NCI-H2107 (cell line): Measurements from ENCODE around the gene C19orf85.
"Not testable (repeated sequence)": the region's sequence is repeated elsewhere in the genome, so short reads cannot be mapped to it uniquely, and the experiment has no call there.

Source experiments
- DNase-seq: peaks from one replicate; lab custom pipeline; 2025; lab: John Stamatoyannopoulos, UW

C19orf85 gene

DNA sequence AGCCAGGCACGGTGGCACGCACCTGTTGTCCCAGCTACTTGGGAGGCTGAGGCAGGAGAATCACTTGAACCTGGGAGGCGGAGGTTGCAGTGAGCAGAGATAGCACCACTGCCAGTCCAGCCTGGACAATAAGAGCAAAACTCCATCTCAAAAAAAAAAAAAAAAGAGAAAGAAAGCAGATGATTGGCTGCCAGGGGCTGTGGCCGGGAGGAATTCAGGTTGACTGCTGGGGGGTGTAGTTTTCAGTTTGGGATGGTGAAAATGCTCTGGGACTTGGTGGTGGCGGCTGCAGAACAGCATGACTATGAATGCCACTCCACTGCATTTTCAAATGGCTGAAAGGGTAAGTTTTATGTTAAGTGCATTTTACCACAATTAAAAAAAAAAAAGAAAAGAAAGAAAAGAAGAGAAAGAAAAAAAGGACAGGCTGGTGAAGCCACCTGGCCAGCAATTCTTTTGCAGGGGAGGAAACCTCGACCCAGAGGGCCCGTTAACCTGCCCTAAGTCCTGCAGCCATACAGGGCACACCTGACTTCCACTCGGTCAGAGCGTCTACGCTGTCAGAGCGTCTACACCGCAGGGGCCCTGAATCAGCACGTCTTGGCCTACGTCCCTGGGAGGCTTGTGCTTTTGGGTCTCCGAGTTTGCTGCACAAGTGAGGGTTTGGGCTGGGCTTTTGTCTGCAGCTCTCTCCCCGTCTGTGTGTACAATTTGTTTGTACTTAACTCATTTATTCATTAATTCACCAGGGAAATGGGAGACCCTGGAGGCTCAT lies 6.7 kb downstream of the C19orf85 start:
- no peak for DNase-seq

DNA sequence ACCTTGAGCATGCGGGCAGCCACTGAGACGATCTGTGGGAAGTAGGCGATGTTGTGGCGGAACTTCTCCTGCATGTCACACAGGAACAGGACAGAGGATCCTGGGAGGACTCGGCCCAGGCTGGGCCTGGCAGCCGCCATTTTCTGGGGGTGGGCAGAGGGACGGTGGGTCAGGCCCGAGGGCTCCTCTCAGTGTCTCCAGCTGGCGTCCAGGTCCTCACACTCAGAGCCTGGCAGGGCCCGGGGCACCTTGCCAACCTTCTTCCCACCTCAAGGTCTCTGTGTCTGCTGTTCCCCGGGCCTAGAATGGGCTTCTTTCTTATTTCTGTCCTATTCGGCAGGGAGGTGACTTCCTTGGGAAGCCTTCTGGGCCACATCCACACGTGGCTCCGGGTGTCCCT lies 8.2 kb downstream of the C19orf85 start:
- DNase-seq, result no peak

DNA sequence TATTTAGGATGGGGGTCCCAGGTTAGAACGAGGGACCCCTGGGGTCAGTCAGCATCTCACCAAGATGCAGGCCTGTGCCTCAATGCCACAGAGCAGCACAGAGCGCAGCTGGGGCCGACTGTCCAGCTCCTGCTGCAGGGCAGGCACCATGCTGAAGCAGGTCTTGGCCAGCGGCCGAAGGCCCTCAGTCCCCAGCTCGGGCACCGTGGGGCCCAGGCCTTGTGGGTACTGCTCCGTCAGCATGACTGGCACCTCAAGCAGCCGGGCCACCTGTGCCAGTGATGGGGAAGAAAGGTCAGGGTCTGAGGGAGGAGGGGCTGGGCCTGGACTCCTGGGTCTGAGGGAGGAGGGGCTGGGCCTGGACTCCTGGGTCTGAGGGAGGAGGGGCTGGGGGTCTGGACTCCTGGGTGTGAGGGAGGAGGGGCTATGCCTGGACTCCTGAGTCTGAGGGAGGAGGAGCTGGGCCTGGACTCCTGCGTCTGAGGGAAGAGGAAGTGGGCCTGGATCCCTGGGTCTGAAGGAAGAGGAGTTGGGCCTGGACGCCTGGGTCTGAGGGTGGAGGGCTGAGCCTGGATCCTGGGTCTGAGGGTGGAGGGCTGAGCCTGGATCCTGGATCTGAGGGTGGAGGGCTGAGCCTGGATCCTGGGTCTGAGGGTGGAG lies 8.8 kb downstream of the C19orf85 start:
- DNase-seq, result no peak

DNA sequence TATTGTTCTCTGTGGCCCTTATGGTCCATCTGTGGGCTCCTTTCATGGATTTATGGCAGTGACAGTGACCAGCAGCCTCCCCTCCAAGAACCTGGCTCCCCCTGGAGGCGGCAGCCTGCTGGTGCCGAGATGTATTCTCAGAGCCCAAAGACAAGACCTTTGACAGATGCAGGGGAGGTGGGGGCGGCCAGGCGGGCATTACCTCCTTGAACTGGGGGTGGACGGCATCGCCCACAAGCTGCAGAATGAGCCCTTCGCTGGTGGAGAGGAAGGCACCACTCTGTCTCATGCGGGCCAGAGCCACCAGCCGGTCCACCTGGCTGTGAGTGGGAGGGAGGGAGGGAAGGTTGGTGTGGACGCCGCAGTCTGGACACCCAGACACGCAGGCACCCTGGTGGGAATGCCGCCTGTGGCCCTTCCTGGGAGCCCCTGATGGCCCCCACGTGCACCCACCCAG lies 9.7 kb downstream of the C19orf85 start:
- no peak for DNase-seq

DNA sequence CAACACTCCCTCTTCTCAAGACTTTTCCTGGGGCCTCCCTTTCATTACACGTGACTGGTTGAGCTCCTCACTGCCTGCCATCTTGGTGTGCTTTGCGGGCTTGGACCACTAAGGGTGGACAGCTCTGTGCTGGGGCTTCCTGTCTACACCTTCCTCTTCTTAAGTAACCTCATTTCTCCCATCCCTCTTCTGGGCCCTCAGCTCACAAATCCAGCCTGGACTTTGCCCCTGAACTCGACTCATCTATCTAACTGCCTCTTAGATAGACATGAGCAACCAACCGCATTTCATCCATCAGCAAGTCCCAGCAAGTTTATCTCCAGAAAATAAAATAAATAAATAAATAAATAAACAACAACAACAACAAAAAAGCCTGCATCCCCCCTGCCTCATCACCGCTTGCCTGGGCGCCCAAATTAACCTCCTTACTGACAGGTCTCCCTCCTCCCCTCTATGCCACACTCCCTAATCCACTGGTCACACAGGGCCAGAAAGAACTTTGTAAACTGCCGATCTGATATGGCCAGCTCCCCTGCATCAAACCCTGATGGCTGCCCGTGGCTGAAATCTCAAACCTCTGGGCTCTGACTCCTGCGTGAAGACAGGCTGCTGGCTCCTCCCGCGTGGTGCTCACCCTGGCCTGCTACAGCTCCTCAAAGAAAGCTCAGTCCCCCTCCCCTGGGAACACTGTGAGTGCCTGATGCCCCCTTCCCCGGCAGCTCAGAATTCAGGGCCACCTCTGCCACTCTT lies 10.9 kb downstream of the C19orf85 start:
- DNase-seq, result no peak

DNA sequence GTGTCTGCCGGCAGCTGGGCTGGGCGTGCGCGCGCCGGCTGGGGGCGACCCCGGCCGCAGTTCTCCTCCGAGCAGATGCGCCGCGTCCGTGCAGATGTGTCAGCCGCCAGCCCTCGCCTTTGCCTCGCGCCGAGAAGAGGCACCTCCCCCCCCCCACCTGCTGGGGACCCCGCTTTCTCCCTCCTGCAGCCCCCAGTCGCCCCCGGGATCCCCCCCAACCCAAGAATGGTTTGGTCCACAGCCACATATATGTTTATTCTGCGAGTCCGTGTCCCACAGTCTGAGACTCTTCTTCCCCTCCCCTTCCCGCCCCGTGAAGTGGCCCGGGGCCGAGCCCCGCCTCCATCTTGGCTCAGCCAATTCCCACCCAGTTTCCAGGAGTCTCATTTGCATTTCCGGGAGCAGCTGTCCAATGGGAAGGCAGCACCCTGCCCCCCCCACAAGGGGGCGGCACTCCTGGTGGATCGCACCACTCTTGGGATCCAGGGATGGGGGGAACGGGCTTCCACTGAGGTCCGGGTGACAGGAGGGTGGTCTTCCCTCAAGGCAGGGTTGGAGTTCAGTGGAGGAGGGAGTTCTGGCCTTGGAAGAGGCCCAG lies 11.7 kb downstream of the C19orf85 start:
- DNase-seq, result no peak

DNA sequence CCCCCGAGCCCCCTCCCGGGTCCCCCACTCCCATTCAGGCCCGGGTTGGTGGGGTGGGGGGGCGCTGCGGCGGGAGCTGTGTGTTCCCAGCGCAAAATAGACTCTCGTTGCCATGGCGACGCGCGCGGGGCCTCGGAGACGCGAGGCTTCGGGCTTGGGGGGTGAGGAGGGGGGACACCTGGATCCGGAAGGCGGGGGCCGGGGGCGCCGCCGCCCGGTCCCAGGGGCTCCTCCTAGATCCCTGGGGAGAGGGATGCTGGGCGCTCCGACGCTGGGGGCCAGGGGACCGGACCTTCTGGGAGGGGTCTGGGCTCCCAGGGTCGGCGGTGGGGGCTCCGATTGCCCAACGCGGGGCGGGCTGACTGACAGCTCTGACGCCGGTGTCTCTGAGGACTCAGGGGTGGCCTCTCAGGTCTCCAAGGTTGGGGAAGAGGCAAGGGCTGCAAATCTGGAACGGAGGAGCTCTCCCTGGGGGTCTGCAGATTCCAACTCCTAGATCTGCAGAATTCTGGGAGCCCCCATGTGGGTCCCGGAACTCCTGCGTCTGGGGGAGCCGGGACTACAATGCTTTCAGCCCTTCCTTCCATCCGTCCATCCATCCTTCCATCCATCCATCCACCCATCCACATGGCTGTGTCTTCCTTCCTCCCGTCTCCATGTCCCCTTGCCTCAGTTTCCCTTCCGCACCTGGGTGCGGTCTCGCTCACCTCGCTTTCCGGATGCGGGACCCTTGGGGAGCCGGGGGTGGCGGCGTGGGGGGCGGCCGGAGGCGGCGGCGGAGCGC lies 12.4 kb downstream of the C19orf85 start:
- DNase-seq, result no peak

DNA sequence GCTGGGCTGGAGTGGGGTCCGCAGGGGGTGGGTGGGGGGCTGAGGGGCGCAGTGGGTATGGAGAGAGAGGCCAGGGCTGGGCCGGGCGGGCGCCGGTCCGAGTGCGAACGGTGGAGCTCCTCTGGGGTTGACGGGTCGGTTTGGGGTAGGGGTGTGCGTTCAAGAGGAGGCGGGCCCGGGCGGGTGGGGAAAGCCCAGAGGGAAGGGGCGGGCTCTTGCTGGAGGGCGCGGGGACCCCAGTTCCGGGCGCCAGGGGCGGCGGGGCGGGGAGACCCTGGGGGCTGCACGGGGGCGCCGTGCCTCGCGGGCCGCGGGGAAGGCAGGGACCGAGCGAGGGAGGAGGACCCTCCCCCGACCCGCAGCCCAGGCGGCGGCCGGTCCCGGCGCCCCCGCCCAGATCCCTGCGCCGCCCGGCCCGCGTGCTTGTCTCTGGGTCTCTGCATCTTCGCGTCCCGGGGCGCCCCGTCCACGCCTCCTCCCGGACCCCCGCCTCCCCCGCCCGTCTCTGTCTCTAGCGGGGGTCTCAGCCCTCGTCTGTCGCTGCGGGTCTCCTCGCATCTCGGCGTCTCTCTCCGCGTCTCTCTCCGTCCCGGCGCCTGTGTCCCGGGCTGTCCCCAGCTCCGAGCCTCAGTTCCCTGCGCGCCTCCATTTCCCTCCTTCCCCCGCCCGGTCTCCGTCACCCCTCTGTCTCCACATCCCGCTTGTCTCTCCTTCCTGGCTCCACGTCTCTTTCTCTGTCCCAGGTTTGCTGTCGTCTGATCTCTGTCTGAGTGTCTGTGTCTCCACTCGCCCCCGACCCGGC lies 13.2 kb downstream of the C19orf85 start:
- DNase-seq, result no peak

DNA sequence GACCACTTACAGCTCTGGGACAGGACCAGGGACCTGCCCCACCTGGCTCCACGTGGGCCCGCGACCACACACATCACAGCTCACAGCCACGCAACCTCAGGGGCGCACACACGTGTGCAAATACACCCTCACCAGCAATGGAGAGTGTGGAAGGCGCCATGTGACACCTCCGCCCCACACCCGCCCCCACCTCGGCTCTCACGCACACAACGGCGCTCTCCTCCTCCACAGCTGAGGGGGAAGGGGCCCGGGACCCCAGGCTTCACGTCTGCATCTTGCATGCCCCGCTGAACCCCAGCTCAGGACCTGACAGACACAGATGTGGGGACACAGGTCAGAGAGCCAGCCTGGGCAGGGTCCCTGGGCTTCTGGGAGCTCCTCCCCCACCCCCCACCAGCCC lies 15.1 kb downstream of the C19orf85 start:
- DNase-seq, result no peak

DNA sequence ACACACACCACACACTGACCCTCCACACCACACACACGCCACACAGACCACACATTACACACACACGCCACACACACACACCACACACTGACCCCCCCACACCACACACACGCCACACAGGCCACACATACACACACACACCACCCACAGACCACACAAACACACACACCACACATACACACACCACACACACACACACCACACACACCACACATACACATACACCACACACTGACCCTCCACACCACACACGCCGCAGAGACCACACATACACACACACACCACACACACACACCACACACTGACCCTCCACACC lies 16.4 kb downstream of the C19orf85 start:
- not testable (repeated sequence) for DNase-seq

DNA sequence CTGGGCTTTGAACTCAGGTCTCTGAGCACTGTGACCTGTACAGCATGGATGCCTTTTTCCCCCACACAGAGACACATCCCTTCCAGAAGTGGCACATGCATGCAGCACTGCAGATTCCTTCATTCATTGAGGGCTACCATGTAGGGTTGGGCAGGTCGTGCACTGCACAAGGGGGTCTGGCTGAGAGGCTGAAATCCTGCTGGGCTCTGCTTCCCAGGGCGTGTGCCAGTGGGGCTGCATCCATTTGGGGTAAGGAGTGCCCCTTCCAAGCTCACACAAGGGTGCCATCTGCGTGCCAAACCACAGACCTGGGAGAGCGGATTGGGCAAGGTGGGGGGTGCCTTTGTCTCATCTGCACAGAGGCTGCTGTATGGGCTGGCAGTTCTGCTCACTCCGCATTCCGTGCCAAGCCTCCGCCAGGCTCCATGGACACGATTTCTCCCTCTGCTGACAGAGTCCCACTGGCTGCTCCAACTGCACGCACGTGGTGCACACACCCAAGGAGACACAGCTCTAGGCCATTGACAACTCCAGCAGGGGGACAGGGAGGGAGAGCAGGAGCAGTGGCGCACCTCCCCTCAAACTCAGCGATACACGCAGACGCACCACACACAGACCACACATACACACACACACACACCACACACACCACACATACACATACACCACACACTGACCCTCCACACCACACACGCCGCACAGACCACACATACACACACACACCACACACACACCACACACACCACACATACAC lies 17.0 kb downstream of the C19orf85 start:
- DNase-seq, result peak; percentile 65

DNA sequence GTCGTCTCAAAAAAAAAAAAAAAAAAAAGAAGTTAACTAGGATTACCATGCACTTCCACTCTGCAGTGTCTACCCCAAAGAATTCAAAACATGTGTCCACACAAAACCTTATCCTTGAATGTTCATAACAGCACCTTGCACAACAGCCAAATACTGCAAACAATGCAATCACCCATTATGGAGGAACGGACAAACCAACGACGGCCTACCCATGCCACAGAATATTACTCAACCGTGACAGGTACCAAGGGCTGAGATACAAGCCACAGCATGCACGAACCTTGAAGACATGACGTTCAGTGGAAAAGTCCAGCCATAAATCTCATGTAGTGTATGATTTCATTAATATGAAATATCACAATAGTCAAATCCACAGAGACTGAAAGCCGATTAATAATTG lies 18.5 kb downstream of the C19orf85 start:
- no peak for DNase-seq

DNA sequence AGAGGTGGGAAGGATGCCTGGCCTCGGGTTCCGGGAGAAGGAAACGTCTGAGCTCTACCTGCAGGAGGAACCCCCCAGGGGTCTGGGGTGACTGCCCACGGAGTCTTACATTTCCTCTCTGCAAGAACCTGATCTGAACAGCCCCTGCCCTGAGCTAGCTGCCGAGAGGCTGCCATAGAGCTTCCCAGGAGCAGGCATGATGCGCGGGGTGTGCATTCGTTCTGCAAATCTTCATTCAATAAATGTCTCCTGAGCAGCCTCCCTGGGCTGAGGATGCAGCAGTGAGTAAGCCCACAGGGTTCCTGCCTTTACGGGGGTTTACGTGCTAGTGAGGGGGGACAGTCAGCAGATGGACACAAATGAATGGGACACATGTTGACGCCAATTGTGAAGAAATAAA lies 19.9 kb downstream of the C19orf85 start:
- DNase-seq, result no peak

DNA sequence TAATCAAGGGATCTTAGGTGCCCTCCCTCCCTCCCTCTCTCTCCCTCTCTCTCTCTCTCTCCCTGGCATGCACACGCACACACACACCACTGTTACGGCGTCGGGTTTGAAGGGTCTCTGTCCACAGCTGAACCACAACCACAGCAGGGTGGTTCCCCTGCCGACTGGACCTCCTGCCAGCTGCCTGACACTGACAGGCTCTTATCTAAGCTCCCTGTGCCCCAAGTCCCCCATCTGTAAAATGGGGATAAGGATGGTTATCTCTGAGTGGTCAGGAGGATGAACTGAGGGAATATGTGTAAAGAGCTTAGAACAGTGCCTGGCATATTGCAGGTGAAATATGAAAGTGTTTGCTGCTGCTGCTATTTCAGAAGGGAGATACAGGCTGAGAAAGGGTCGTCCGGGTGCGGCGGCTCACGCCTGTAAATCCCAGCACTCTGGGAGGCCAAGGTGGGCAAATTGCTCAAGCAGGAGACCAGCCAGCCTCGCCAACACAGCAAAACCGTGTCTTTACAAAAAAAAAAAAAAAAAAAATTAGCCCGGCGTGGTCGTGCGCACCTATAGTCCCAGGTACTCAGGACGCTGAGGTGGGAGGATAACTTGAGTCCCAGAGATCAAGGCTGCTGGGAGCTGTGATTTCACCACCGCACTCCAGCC lies 20.6 kb downstream of the C19orf85 start:
- DNase-seq, result no peak

DNA sequence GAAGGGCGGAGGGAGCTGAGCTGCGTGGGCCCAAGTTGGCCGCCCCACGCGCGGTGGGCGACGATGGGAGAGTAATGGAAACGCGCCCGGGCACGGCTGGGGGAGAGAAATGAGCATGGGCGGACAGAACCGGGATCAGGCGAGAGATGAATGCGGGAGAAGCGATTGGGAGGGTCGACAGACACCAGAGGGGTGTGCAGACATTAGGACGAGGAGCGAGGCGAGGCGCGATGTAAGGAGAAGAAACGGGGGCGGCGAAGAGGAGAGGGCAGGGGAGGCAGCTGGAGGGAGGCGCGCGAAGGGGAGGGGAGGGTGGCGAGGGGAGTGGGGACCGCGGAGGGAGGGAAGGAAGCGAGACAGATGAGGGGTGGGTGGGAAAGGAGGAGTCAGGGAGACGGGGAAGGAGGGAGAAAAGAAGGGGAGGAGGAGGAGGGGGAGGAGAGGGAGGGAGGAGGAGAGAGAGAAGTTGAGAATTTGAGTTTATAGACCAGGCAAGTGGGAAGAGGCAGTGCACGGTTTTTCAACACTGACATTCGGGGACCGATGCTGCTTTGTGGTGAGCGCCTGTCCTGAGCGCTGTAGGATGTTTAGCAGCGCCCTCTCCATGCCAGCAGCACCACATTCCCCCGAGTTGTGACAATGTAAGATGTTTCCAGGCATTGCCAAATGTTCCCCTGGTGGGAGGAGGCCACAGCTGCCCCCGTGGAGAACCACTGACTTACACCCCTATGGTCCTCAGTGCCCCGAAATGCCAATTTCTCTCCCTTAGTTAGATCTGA lies 21.3 kb downstream of the C19orf85 start, which contains the start of gene SHISA7:
Gene SHISA7 (minus strand): TSS at position 256 of the 779 bp plus-strand sequence. CDS start 437 bp downstream, outside the sequence.
- DNase-seq, result no peak

DNA sequence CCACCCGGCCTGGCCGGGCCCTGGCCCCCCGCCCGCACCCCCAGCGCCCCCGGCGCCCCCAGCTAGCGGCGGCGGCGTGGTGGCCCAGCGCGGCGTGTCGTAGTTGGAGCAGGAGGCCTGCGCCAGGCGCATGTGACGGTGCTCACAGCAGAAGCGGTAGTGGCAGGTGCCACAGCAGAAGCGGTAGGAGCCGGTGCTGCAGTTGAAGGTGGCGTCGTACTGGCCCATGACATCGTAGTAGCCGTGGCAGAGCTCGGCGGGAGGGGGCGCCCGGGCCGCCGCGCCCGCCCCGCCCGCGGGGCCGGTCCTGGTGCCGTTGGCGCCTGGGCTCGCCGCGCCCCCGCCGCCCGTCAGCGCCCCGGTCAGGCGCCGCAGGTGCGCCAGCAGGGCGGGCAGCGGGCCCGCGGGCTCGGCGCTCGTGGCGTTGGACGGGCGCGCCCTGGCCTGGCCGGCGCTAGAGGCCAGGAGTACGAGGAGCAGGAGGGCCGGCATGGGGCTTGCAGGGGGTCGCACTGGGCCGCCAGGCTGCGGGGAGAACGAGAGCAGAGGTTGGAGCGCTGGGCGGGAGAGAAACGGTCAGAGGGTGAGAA lies 22.1 kb downstream of the C19orf85 start:
- no peak for DNase-seq

DNA sequence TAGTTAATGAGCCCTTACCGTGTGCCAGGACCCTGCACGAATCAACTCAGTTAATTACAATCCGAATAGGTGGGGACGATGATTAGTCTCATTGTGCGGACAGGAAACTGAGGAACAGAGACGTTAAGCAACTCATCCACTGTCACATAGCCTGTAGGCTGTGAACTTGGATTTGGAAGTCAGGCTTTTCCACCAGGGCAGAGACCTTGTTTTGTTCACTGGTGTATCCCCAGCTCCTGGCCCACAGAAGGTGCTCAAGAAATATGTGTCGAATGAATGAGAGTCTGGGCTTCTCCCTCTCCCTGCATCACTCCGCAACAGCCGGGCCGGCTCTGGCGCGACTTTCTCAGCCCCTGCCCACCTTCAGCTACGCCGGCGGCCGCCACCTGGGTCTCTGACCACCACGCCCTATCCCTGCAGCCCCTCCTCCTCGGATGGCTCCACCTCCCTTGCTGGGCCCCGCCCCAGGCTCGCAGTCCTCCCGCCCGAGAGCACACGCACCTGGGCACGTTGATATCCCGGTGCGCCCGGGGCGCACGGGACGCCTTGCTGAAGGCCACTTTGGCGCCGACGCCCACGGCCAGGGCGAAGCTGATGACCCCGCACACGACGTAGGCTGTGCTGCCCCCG lies 22.7 kb downstream of the C19orf85 start:
- DNase-seq, result no peak

DNA sequence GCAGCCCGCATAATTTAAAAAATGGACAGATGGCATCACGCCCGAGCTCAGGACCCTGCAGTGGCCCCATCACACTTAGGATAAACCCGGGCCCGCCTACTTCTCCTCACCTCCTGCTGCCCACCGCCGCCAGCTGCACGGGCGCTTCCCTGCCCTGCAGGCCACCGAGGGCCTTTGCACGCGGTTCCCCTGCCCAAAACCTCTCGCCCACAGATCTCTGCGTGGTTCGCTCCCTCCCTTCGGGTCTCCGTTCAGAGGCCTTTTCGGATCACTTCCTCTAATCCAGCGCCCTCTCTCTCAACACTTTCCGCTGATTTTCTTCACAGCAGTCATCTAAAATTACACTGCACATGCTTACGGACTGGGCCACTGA lies 23.2 kb downstream of the C19orf85 start:
- no peak for DNase-seq
